ENCODE results near the gene C11orf16. TPM values are rescaled to one million over a fixed set of nuclear protein-coding genes. Genes with fewer than 3 reads are reported as not detected.

Gene C11orf16
- total and polyA plus RNA-seq, 9 of the 15 experiments (the other 6 are each of a cell fraction or from before 2014, with no cell fraction given), result not detected

- no peak for TF ChIP-seq SFPQ (IDR thresholded peaks at IDR 0.05; ENCODE audit: low read depth, low read length)
- no peak for TF ChIP-seq ZNF77 (CRISPR knock-in tag; IDR thresholded peaks at IDR 0.05)
- no peak for TF ChIP-seq RBM25 (IDR thresholded peaks at IDR 0.05; ENCODE audit: low read depth, low read length, severe bottlenecking)
- TF ChIP-seq NFE2L1 (tag; IDR thresholded peaks at IDR 0.05; ENCODE audit: borderline replicate concordance, low read depth), result no peak
- TF ChIP-seq HINFP (tag; conservative IDR thresholded peaks at IDR 0.05; ENCODE audit: low read depth), result no peak
- TF ChIP-seq TAL1 (IDR thresholded peaks at IDR 0.05), result peak; percentile 73
- peak; percentile 49; the same call in 1 of the 2 replicates for TF ChIP-seq DPF2 (IDR thresholded peaks at IDR 0.05)
- TF ChIP-seq TCF3 (CRISPR knock-in tag; IDR thresholded peaks at IDR 0.05), result peak; percentile 66
- TF ChIP-seq ETV5 (CRISPR knock-in tag; IDR thresholded peaks at IDR 0.05; ENCODE audit: low read depth), result no peak
- TF ChIP-seq RNF2 (IDR thresholded peaks at IDR 0.05), result no peak
- TF ChIP-seq ZBTB17 (CRISPR knock-in tag; IDR thresholded peaks at IDR 0.05), result no peak
- TF ChIP-seq E2F4 (CRISPR knock-in tag; IDR thresholded peaks at IDR 0.05; ENCODE audit: low read depth), result no peak
- TF ChIP-seq TEAD4 (IDR thresholded peaks at IDR 0.05; ENCODE audit: low read length), result peak; percentile 72
- no peak for TF ChIP-seq TEAD4 (CRISPR knock-in tag; IDR thresholded peaks at IDR 0.05; ENCODE audit: borderline replicate concordance)
- no peak for TF ChIP-seq SMAD1 (IDR thresholded peaks at IDR 0.05; ENCODE audit: low read depth, low read length, partially characterized antibody)
- TF ChIP-seq KDM1A (IDR thresholded peaks at IDR 0.05), result peak; percentile 29 to 48; a peak in 2 of 4 replicates
- TF ChIP-seq SUPT5H (IDR thresholded peaks at IDR 0.05), result no peak
- no peak for TF ChIP-seq GTF2E2 (tag; IDR thresholded peaks at IDR 0.05)
- no peak for TF ChIP-seq MAFK (IDR thresholded peaks at IDR 0.05; ENCODE audit: low read length)
- TF ChIP-seq ZKSCAN1 (IDR thresholded peaks at IDR 0.05; ENCODE audit: low read depth, low read length), result no peak
- TF ChIP-seq HMBOX1 (IDR thresholded peaks at IDR 0.05), result peak; percentile 81
- peak; percentile 81 for TF ChIP-seq CBFA2T2 (conservative IDR thresholded peaks at IDR 0.05)
- TF ChIP-seq NCOR1 (IDR thresholded peaks at IDR 0.05), result peak; percentile 72
- no peak for TF ChIP-seq GATA2 (CRISPR knock-in tag; IDR thresholded peaks at IDR 0.05)
- no peak for TF ChIP-seq ATF3 (IDR thresholded peaks at IDR 0.05)
- TF ChIP-seq ATF3 (CRISPR knock-in tag; conservative IDR thresholded peaks at IDR 0.05), result no peak
- TF ChIP-seq CBFA2T3 (IDR thresholded peaks at IDR 0.05), result peak; percentile 91
Observed at GRCh38 chr11:8971924-8972316, 39.2 kb upstream of the C11orf16 start (continued).

Measured in K562 (cell line).